ENCODE data around the gene ABLIM3. TPM values are rescaled to one million over a fixed set of nuclear protein-coding genes. Genes with fewer than 3 reads are reported as not detected.

The ABLIM3 gene
- polyA plus RNA-seq, 1 donor from 2014 or later: 17.7 TPM

- no peaks in the 10 kb centered on the region for H3K79me2 ChIP-seq (replicated peaks; ENCODE audit: insufficient read depth, low read length)
- no peaks in the 10 kb centered on the region for H4K20me1 ChIP-seq (ENCODE audit: insufficient read depth)
- H3K4me3 ChIP-seq (ENCODE audit: low read length): no peak overlapping the region
- H3K27ac ChIP-seq (ENCODE audit: low read length): no peak overlapping the region
- no peak overlapping the region for H3K4me2 ChIP-seq (ENCODE audit: low read length)
- TF ChIP-seq RAD21 (conservative IDR thresholded peaks at IDR 0.05) (no peak), SMC3 (conservative IDR thresholded peaks at IDR 0.05; ENCODE audit: poor library complexity) (no peak)
- no peaks in the 10 kb centered on the region for H3K9me2 ChIP-seq (ENCODE audit: insufficient read depth, low read length)
- H3F3A ChIP-seq (ENCODE audit: insufficient read depth, low read length, poor library complexity, severe bottlenecking): no peaks in the 10 kb centered on the region
- no peak overlapping the region for H3K9ac ChIP-seq (ENCODE audit: low read length)
- no peak overlapping the region for H2AFZ ChIP-seq (ENCODE audit: low read depth, low read length)
- no peaks in the 10 kb centered on the region for H3K9me3 ChIP-seq (ENCODE audit: low read length)
- peaks cover 2% of the 10 kb centered on the region for H3K27me3 ChIP-seq (ENCODE audit: insufficient read depth, low read depth, low read length)
- H3K36me3 ChIP-seq (ENCODE audit: insufficient read depth, low read length): no peaks in the 10 kb centered on the region
These were observed 6.4 kb downstream of the ABLIM3 start for GRCh38 chr5:149147676-149148075.

GRCh38 chr5:149149942-149150341 is 8.6 kb downstream of the ABLIM3 start:
- Histone ChIP-seq H3K4me2 (ENCODE audit: low read length) (no peak overlapping the region), H3K79me2 (replicated peaks; ENCODE audit: insufficient read depth, low read length) (no peaks in the 10 kb centered on the region), H4K20me1 (ENCODE audit: insufficient read depth) (no peaks in the 10 kb centered on the region), H3K9me3 (ENCODE audit: low read length) (no peaks in the 10 kb centered on the region), H3K27ac (ENCODE audit: low read length) (no peak overlapping the region), H3F3A (ENCODE audit: insufficient read depth, low read length, poor library complexity, severe bottlenecking) (no peaks in the 10 kb centered on the region), H2AFZ (ENCODE audit: low read depth, low read length) (no peak overlapping the region), H3K36me3 (ENCODE audit: insufficient read depth, low read length) (no peaks in the 10 kb centered on the region), H3K27me3 (ENCODE audit: insufficient read depth, low read depth, low read length) (no peaks in the 10 kb centered on the region), H3K4me3 (ENCODE audit: low read length) (no peak overlapping the region), H3K9me2 (ENCODE audit: insufficient read depth, low read length) (no peaks in the 10 kb centered on the region), H3K9ac (ENCODE audit: low read length) (no peak overlapping the region)
- TF ChIP-seq EZH2 (IDR thresholded peaks at IDR 0.05; ENCODE audit: borderline replicate concordance, insufficient read depth, low read length, poor library complexity, severe bottlenecking): no peak
- no peak for TF ChIP-seq TAF1 (IDR thresholded peaks at IDR 0.05; ENCODE audit: low read depth)
- no peak for TF ChIP-seq MXI1 (conservative IDR thresholded peaks at IDR 0.05; ENCODE audit: poor library complexity, severe bottlenecking)
- no peak for TF ChIP-seq SMC3 (conservative IDR thresholded peaks at IDR 0.05; ENCODE audit: poor library complexity)
- TF ChIP-seq POLR2AphosphoS5 (IDR thresholded peaks at IDR 0.05): no peak
- no peak for TF ChIP-seq EP300 (conservative IDR thresholded peaks at IDR 0.05; ENCODE audit: poor library complexity, severe bottlenecking)
- no peak for TF ChIP-seq RAD21 (conservative IDR thresholded peaks at IDR 0.05)
- TF ChIP-seq REST (IDR thresholded peaks at IDR 0.05; ENCODE audit: borderline replicate concordance): no peak
- no peak for TF ChIP-seq CTCF (IDR thresholded peaks at IDR 0.05; ENCODE audit: poor library complexity, severe bottlenecking)

GRCh38 chr5:149150457-149150856 is 9.2 kb downstream of the ABLIM3 start:
- Histone ChIP-seq H3K27ac (ENCODE audit: low read length) (no peak overlapping the region), H2AFZ (ENCODE audit: low read depth, low read length) (no peak overlapping the region), H3K4me3 (ENCODE audit: low read length) (no peak overlapping the region), H4K20me1 (ENCODE audit: insufficient read depth) (no peaks in the 10 kb centered on the region), H3K9me2 (ENCODE audit: insufficient read depth, low read length) (no peaks in the 10 kb centered on the region), H3K9ac (ENCODE audit: low read length) (no peak overlapping the region), H3K79me2 (replicated peaks; ENCODE audit: insufficient read depth, low read length) (no peaks in the 10 kb centered on the region), H3K27me3 (ENCODE audit: insufficient read depth, low read depth, low read length) (no peaks in the 10 kb centered on the region), H3K4me2 (ENCODE audit: low read length) (no peak overlapping the region), H3K36me3 (ENCODE audit: insufficient read depth, low read length) (no peaks in the 10 kb centered on the region), H3F3A (ENCODE audit: insufficient read depth, low read length, poor library complexity, severe bottlenecking) (no peaks in the 10 kb centered on the region), H3K9me3 (ENCODE audit: low read length) (no peaks in the 10 kb centered on the region)
- TF ChIP-seq CTCF (IDR thresholded peaks at IDR 0.05; ENCODE audit: poor library complexity, severe bottlenecking) (no peak), EZH2 (IDR thresholded peaks at IDR 0.05; ENCODE audit: borderline replicate concordance, insufficient read depth, low read length, poor library complexity, severe bottlenecking) (no peak)
